Measurements from ENCODE around the gene PTPMT1. TPM values are rescaled to one million over a fixed set of nuclear protein-coding genes. Genes with fewer than 3 reads are reported as not detected.

PTPMT1 gene
- total and polyA plus RNA-seq, 8 donors: 35.0 to 75.2 (median 42.0) TPM

DNA sequence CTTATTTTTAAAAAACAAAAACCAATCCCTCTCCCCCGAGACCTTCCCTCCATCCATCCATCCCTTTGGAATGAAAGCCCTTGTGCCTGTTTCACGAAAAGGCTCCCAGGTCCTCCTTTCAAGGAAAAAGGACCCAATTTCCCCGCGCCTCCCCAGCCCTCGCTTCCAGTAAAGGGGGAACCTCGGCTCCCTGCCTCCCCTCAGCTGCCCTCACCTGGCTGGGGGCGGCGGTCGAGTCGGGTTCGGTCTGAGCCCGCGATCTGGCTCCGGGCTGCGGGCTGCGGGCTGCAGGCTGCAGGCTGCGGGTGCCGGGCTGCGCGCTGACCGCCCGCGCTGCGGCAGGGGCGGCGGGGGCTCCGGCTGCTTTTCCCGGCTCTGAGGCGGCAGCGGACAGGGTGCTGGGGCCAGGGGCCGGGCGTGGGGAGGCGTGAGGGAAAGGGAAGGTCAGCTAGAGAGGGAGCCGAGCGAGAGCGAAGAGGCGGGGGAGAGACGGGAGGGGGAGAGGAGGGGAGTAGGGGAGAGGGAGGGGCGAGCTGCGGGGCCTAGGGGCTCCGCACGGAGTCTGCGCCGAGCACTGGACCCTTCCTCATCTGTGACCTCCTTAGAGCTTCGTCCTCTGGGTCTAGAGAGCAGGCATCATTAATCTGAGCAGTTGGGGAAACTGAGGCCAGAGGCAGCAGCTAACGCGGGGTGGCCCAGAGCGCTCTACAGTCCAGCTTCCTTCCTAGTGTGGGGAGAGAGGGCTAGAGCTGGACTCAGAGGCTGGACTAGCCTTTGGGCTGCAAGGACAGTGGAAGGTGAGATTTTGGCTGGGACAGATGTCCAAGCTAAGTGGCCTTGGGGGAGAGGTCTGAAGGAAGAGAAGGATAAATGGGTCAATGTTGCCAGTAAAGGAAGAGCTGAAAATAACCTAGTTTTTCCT lies 28.8 kb downstream of the PTPMT1 start, which contains the start of gene C1QTNF4:
TSS of gene C1QTNF4 (minus strand) at position 478 of the 922 bp plus-strand sequence. CDS start 3,601 bp downstream, outside the sequence.
- intact Hi-C loops (cut with DNase I): no loop called here
- Histone ChIP-seq H3K27ac (no peak within 1 kb of the TSS), H3K4me1 (peaks cover 0 to 11% of the 10 kb centered on the region in 2 donors), H3K36me3 (no peaks in the 10 kb centered on the region), H3K4me3 (peak within 1 kb of the TSS in 1 of 2 donors; percentile 9), H3K9me3 (no peaks in the 10 kb centered on the region), H3K27me3 (peaks cover 27 to 64% of the 10 kb centered on the region in 2 donors)
- TF ChIP-seq, protein P1, sequence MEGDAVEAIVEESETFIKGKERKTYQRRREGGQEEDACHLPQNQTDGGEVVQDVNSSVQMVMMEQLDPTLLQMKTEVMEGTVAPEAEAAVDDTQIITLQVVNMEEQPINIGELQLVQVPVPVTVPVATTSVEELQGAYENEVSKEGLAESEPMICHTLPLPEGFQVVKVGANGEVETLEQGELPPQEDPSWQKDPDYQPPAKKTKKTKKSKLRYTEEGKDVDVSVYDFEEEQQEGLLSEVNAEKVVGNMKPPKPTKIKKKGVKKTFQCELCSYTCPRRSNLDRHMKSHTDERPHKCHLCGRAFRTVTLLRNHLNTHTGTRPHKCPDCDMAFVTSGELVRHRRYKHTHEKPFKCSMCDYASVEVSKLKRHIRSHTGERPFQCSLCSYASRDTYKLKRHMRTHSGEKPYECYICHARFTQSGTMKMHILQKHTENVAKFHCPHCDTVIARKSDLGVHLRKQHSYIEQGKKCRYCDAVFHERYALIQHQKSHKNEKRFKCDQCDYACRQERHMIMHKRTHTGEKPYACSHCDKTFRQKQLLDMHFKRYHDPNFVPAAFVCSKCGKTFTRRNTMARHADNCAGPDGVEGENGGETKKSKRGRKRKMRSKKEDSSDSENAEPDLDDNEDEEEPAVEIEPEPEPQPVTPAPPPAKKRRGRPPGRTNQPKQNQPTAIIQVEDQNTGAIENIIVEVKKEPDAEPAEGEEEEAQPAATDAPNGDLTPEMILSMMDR (IDR thresholded peaks at IDR 0.05): no peak
- DNase-seq (no peak), ATAC-seq (no peak)

DNA sequence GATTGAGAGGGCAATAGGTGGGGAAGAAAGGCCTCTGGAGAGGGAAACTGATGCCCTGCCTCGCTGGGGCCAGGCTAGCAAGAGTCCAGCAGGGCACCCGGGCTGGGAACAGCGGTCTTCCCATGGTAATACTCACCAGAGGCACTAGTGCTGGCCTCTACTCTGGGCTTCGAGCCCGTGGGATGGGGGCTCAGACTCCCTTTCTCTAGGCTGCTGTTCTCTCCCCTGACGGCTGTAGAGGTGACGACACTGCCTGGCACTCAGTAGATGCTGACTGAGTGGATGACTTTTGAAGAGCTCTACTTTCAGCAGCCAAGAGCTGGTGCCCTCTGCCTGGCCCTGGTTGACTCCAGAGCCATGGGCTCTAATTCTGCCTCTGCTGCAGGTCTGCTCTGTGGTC lies 29.6 kb downstream of the PTPMT1 start:
- intact Hi-C loops (cut with DNase I): no loop called here
- Histone ChIP-seq H3K4me1 (peaks cover 0 to 11% of the 10 kb centered on the region in 2 donors), H3K27me3 (peaks cover 27 to 56% of the 10 kb centered on the region in 2 donors), H3K36me3 (no peaks in the 10 kb centered on the region), H3K4me3 (no peak overlapping the region), H3K27ac (no peak overlapping the region), H3K9me3 (no peaks in the 10 kb centered on the region)
- DNase-seq (no peak), ATAC-seq (peak; percentile 56)
- TF ChIP-seq, protein P1 (IDR thresholded peaks at IDR 0.05): no peak

DNA sequence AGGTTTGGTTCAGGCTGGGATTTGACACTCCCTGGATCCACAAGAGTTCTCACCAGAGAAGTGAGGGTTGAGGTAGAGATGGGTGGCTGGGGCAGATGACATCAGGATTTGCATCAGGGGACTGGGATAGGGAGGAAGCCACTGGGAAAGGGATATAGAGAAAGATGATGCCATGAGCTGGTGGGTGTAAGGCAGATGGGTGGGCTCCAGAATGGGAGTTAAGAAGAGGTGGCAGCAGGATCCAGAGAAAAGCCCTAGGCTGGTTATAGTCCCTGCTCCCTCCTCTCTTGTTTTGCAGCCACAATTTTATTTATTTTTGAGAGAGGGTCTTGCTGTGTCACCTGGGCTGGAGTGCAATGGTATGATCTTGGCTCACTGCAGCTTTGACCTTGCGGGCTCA lies 30.6 kb downstream of the PTPMT1 start:
- H3K4me3 ChIP-seq: no peak overlapping the region
- DNase-seq: no peak
- intact Hi-C loops (cut with DNase I): no loop called here
- no peaks in the 10 kb centered on the region for H3K36me3 ChIP-seq
- peaks cover 0 to 11% of the 10 kb centered on the region in 2 donors for H3K4me1 ChIP-seq
- no peaks in the 10 kb centered on the region for H3K9me3 ChIP-seq
- TF ChIP-seq, protein P1 (IDR thresholded peaks at IDR 0.05): no peak
- H3K27me3 ChIP-seq: peaks cover 27 to 47% of the 10 kb centered on the region in 2 donors
- no peak for ATAC-seq
- no peak overlapping the region for H3K27ac ChIP-seq

DNA sequence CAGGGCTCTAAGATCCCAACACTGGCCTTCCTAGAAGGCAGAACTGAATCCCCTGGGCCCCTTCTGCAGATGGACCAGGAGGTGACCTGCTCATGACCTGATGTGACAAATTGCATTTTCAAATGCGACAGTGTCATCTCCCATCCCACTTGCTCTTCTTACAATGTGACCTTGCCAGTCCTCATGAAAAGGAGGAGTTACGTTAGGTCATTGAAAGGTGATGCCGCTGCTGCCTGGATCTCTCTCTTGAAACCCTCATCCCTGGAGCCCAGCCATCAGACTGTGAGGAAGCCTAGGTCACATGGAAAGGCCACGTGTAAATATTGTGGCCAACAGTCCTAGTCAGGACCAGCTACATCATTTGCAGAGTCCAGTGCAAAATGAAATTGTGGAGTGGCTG lies 34.5 kb downstream of the PTPMT1 start:
- Histone ChIP-seq H3K4me3 (no peak overlapping the region), H3K27me3 (peaks cover 2 to 10% of the 10 kb centered on the region in 2 donors), H3K27ac (no peak overlapping the region), H3K9me3 (no peaks in the 10 kb centered on the region), H3K36me3 (no peaks in the 10 kb centered on the region), H3K4me1 (no peaks in the 10 kb centered on the region)
- intact Hi-C loops (cut with DNase I): no loop called here
- TF ChIP-seq, protein P1 (IDR thresholded peaks at IDR 0.05): no peak
- ATAC-seq: no peak
- no peak for DNase-seq

DNA sequence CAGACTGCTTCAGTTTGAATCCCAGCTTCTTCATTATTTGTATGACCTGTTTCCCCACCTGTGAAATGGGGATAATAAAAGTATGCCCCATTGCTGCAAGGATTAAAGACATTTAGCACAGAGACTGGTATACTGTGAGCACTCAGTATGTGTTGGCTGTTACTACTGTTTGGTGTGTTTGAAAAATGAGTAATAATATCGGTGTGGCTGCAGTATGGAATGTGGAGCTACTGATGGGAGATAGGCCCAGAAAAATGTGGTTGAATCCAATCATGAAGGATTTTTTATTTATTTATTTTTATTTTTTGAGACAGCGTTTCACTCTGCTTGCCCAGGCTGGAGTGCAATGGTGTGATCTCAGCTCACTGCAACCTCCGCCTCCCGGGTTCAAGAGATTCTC lies 37.9 kb downstream of the PTPMT1 start:
- Histone ChIP-seq H3K4me3 (no peak overlapping the region), H3K4me1 (no peaks in the 10 kb centered on the region), H3K36me3 (no peaks in the 10 kb centered on the region), H3K27me3 (no peaks in the 10 kb centered on the region), H3K9me3 (no peaks in the 10 kb centered on the region), H3K27ac (no peak overlapping the region)
- ATAC-seq (no peak), DNase-seq (no peak)
- TF ChIP-seq, protein P1 (IDR thresholded peaks at IDR 0.05): no peak
- intact Hi-C loops (cut with DNase I): no loop called here

All from left lung (tissue), 10 donors.